Ovary (tissue), 10 donors: ENCODE results near the gene SPIC. TPM values are rescaled to one million over a fixed set of nuclear protein-coding genes. Genes with fewer than 3 reads are reported as not detected.

Source experiments
- DNase-seq, 5 donors: peaks; one replicate each; pipeline ENCODE4 v3.0.0-alpha.2; 2019 to 2020
- H3K27ac ChIP-seq, 2 donors: fragments of 200-600 bp; one replicate each; pipeline versions ENCODE4 v1.5.1 to v1.8.0; 2019 to 2022
- H3K27me3 ChIP-seq: fragments of 200-600 bp; one replicate; pipeline ENCODE4 v1.8.0; 2022
- H3K36me3 ChIP-seq: fragments of 200-600 bp; sonication (generic); one replicate; pipeline ENCODE4 v1.5.1; 2019
- H3K4me1 ChIP-seq: one replicate; pipeline ENCODE4 v1.8.1; 2013; ENCODE audit warnings: mild to moderate bottlenecking, moderate library complexity; ENCODE audit not compliant: insufficient read depth
- H3K4me3 ChIP-seq: fragments of 200-600 bp; sonication (generic); one replicate; pipeline ENCODE4 v1.5.1; 2017
- H3K9me3 ChIP-seq, 2 donors: fragments of 200-600 bp in 1 of 2; sonication (generic) in 1 of 2; one replicate each; pipeline versions ENCODE4 v1.5.1 to v1.8.1; 2013 to 2019; ENCODE audit warnings: mild to moderate bottlenecking in 1 of 2, moderate library complexity in 1 of 2
- CTCF ChIP-seq, 3 donors: fragments of 450-650 bp in 2 of 3; fragments of 200-600 bp in 1 of 3; IDR thresholded peaks; one replicate each; pipeline versions ENCODE4 v1.5.1 to v1.8.0; 2016 to 2022; ENCODE audit warnings: antibody characterized with exemption in 3 of 3, mild to moderate bottlenecking in 1 of 3
- EP300 ChIP-seq: sonication (generic); formaldehyde crosslinking; IDR thresholded peaks from one replicate; pipeline ENCODE4 v1.6.1; 2017; ENCODE audit warnings: antibody characterized with exemption
- POLR2A ChIP-seq: fragments of 450-650 bp; IDR thresholded peaks from one replicate; pipeline ENCODE4 v1.6.1; 2017; ENCODE audit warnings: antibody characterized with exemption, mild to moderate bottlenecking, moderate library complexity
- WGBS, 3 donors: extraction: QIAGEN DNeasy Blood & Tissue Kit in 1 of 3; methylation state at CpG; one replicate each; pipeline versions ENCODE4 v1.1.5 to v1.1.7; 2013 to 2017; 5-methylcytosine and 5-hydroxymethylcytosine counted together
- intact Hi-C, 4 donors: fragments of 100-400 bp; cut with DNase I; formaldehyde crosslinking; loops; one replicate each; pipeline versions ENCODE4 v1.11.0 to v1.15.1; 2022 to 2023
- long read RNA-seq, 3 donors: library from polyadenylated mRNA in 2 of 3; unstranded in 2 of 3; transcript quantifications; one replicate each; pipeline ENCODE4 v2.0.0 and lab custom pipeline, GENCODE V29; 2021 to 2026
- polyA plus RNA-seq, 2 donors: library from polyadenylated mRNA; stranded (reverse); fragments of 200-250 nt in 1 of 2; fragments of 350-450 nt in 1 of 2; fragmentation: Illumina TruSeq in 1 of 2; extraction: RNeasy Lipid Tissue Mini Kit (QIAGEN cat#74804) in 1 of 2; gene quantifications; one replicate each; pipeline ENCODE4 v1.2.3, GENCODE V29; 2013 to 2014
- total RNA-seq, 7 donors: library from RNA; depleted of rRNA in 2 of 7; stranded (reverse); fragments of >200 nt in 2 of 7; fragmentation: NEBNext Ultra II Directional in 3 of 7; extraction: Animal tissue kit (Norgen Biotek cat#: 25700) in 3 of 7; gene quantifications; one replicate each; pipeline versions ENCODE4 v1.1.0 to v1.2.4, GENCODE V29; 2016 to 2023
- donor health status: DM: no; HTN: no; CAD: no; lungs with moderate emphysema.
- donor health status: DM: no; HTN: no; CAD: no.
- donor health status: Bipolar disorder and iron deficiency.
- donor health status: DM: yes; HTN: yes; CAD: no.
- donor health status: DM: no; HTN: no; CAD: no.
- donor health status: DM: yes; HTN: yes; CAD: no.

Gene SPIC
- not detected for total RNA-seq
- under 1 TPM in 1 of 2 donors, not detected in 1; 0.17 TPM for polyA plus RNA-seq
- long read RNA-seq, donor 1: 0 reads
- long read RNA-seq, donor 2: 0 reads
- long read RNA-seq, donor 3: 0 reads

- Histone ChIP-seq H3K27ac (no peak within 1 kb of the TSS), H3K36me3 (no peaks in the 10 kb centered on the region), H3K27me3 (no peaks in the 10 kb centered on the region), H3K4me1 (no peaks in the 10 kb centered on the region), H3K9me3 (no peaks in the 10 kb centered on the region), H3K4me3 (no peak within 1 kb of the TSS)
- TF ChIP-seq POLR2A: no peak
- TF ChIP-seq EP300: no peak
- no peak for TF ChIP-seq CTCF (IDR thresholded peaks at IDR 0.05)
- WGBS, 3 donors: 84 to 89% (median 86%) methylated on average over 5 of the region's 5 CpGs
- DNase-seq: no peak
- intact Hi-C loops: no loop called here
Measured at GRCh38 chr12:101474711-101475386, at the start of gene SPIC. Gene SPIC, plus strand, starts transcription at chr12:101475336. Its CDS starts 1,569 bp downstream, at chr12:101476905.

- H3K27ac ChIP-seq: no peak overlapping the region
- intact Hi-C loops: no loop called here
Measured at GRCh38 chr12:101430456-101430855, 44.7 kb upstream of the SPIC start.

GRCh38 chr12:101436136-101436535 is 39.0 kb upstream of the SPIC start:
- Histone ChIP-seq H3K9me3 (no peaks in the 10 kb centered on the region), H3K4me3 (no peak overlapping the region), H3K4me1 (no peaks in the 10 kb centered on the region), H3K27me3 (no peaks in the 10 kb centered on the region), H3K27ac (no peak overlapping the region), H3K36me3 (no peaks in the 10 kb centered on the region)
- intact Hi-C loops: no loop called here
- DNase-seq: no peak
- TF ChIP-seq POLR2A (no peak), CTCF (IDR thresholded peaks at IDR 0.05) (no peak), EP300 (no peak)

More at GRCh38 chr12:101430456-101430855, 44.7 kb upstream of the SPIC start:
- WGBS, 3 donors: 42 to 64% (median 51%) methylated on average over 2 of the region's 2 CpGs
- no peak for TF ChIP-seq EP300
- TF ChIP-seq POLR2A: no peak
- TF ChIP-seq CTCF (IDR thresholded peaks at IDR 0.05): no peak
- DNase-seq: no peak
- H3K9me3 ChIP-seq: no peaks in the 10 kb centered on the region
- no peak overlapping the region for H3K4me3 ChIP-seq
- H3K4me1 ChIP-seq: no peaks in the 10 kb centered on the region
- H3K27me3 ChIP-seq: no peaks in the 10 kb centered on the region
- no peaks in the 10 kb centered on the region for H3K36me3 ChIP-seq

GRCh38 chr12:101439236-101439635 is 35.9 kb upstream of the SPIC start:
- WGBS, 3 donors: 77 to 81% (median 79%) methylated on average over 5 of the region's 5 CpGs
- H3K9me3 ChIP-seq: no peaks in the 10 kb centered on the region
- no peak for DNase-seq
- TF ChIP-seq CTCF (IDR thresholded peaks at IDR 0.05) (no peak), POLR2A (no peak)
- H3K4me3 ChIP-seq: no peak overlapping the region
- H3K36me3 ChIP-seq: no peaks in the 10 kb centered on the region
- H3K27me3 ChIP-seq: no peaks in the 10 kb centered on the region
- intact Hi-C loops: no loop called here
- no peak overlapping the region for H3K27ac ChIP-seq
- H3K4me1 ChIP-seq: no peaks in the 10 kb centered on the region
